H1 (cell line): ENCODE results near the gene FOXD2. TPM values are rescaled to one million over a fixed set of nuclear protein-coding genes. Genes with fewer than 3 reads are reported as not detected.

Experiments used
- CTCF ChIA-PET: fragments of 300-600 bp; sonication (Branson Sonifier 250); formaldehyde crosslinking; loops from one replicate; lab custom pipeline; 2021; ENCODE audit not compliant: partially characterized antibody; lab: Charles Lee
- POLR2A ChIA-PET: fragments of 300-600 bp; sonication (Branson Sonifier 250); formaldehyde crosslinking; loops from one replicate; lab custom pipeline; 2021; ENCODE audit warnings: inconsistent platforms; ENCODE audit not compliant: partially characterized antibody; lab: Charles Lee
- DNase-seq, 2 experiments: peaks; one replicate each; pipeline versions ENCODE4 v3.0.0 to v3.0.0-alpha.2; 2010 to 2022; ENCODE audit warnings: low spot score in 2 of 2, low read depth in 1 of 2, mixed read lengths in 1 of 2
- FAIRE-seq: peaks from 2 replicates; lab custom pipeline; 2011; peaks lifted over from hg19 to GRCh38; lab: Jason Lieb, UNC
- H2AFZ ChIP-seq: 2 replicates; pipeline ENCODE4 v1.8.1; 2012; ENCODE audit warnings: low read length, inconsistent platforms
- H2AK5ac ChIP-seq: 2 replicates; pipeline ENCODE4 v1.6.1; 2013; ENCODE audit warnings: low read depth, low read length
- H2BK120ac ChIP-seq: replicated peaks from 2 replicates; pipeline ENCODE3; 2013; ENCODE audit warnings: low read depth, low read length, inconsistent platforms
- H2BK12ac ChIP-seq: 2 replicates; pipeline ENCODE4 v1.6.1; 2013; ENCODE audit warnings: low read depth, low read length
- H2BK15ac ChIP-seq: 2 replicates; pipeline ENCODE4 v1.6.1; 2013; ENCODE audit warnings: low read length
- H2BK20ac ChIP-seq: 2 replicates; pipeline ENCODE4 v1.6.1; 2013; ENCODE audit warnings: low read length
- H2BK5ac ChIP-seq: 2 replicates; pipeline ENCODE4 v1.6.1; 2013; ENCODE audit warnings: low read depth, low read length
- H3K14ac ChIP-seq: 2 replicates; pipeline ENCODE4 v1.6.1; 2013; ENCODE audit warnings: inconsistent platforms; ENCODE audit not compliant: insufficient read length
- H3K18ac ChIP-seq: 2 replicates; pipeline ENCODE4 v1.6.1; 2013; ENCODE audit warnings: low read length; ENCODE audit errors: extremely low read depth
- H3K23ac ChIP-seq: 2 replicates; pipeline ENCODE4 v1.6.1; 2013; ENCODE audit warnings: inconsistent platforms; ENCODE audit not compliant: insufficient read length
- H3K23me2 ChIP-seq: 2 replicates; pipeline ENCODE4 v1.6.1; 2013; ENCODE audit warnings: low read depth, low read length
- H3K27ac ChIP-seq: 2 replicates; pipeline ENCODE4 v1.6.1; 2011; ENCODE audit warnings: low read depth, low read length, inconsistent platforms
- H3K27me3 ChIP-seq, 4 experiments: replicated peaks in 1 of 4; 1 replicate in 1 of 4; 2 replicates in 3 of 4; pipeline versions ENCODE4 v1.6.1 to v1.8.1; 2011 to 2013; ENCODE audit warnings: low read length in 3 of 4, mild to moderate bottlenecking in 3 of 4, inconsistent platforms in 2 of 4, mixed read lengths in 2 of 4, moderate library complexity in 1 of 4; ENCODE audit not compliant: control insufficient read depth in 3 of 4, insufficient read depth in 3 of 4; ENCODE audit errors: extremely low read depth in 1 of 4
- H3K36me3 ChIP-seq, 4 experiments: 2 replicates each; pipeline versions ENCODE4 v1.6.1 to v1.8.1; 2011 to 2013; ENCODE audit warnings: mild to moderate bottlenecking in 4 of 4, low read length in 3 of 4, moderate library complexity in 2 of 4, control low read depth in 1 of 4, inconsistent platforms in 1 of 4; ENCODE audit not compliant: insufficient read depth in 4 of 4, control insufficient read depth in 2 of 4
- H3K4ac ChIP-seq: replicated peaks from 2 replicates; pipeline ENCODE3; 2013; ENCODE audit warnings: low read length, low read depth, mixed read lengths, inconsistent platforms; ENCODE audit not compliant: insufficient read length
- H3K4me1 ChIP-seq, 4 experiments: replicated peaks in 1 of 4; 1 replicate in 1 of 4; 2 replicates in 3 of 4; pipeline versions ENCODE4 v1.6.1 to v1.8.1; 2011 to 2013; ENCODE audit warnings: low read length in 3 of 4, inconsistent platforms in 2 of 4, mixed read lengths in 1 of 4; ENCODE audit not compliant: insufficient read depth in 4 of 4, control insufficient read depth in 3 of 4
- H3K4me2 ChIP-seq, 2 experiments: 2 replicates each; pipeline versions ENCODE4 v1.6.1 to v1.8.1; 2011 to 2013; ENCODE audit warnings: low read depth in 2 of 2, low read length in 2 of 2, control low read depth in 1 of 2, inconsistent platforms in 1 of 2, mild to moderate bottlenecking in 1 of 2; ENCODE audit not compliant: insufficient read depth in 1 of 2
- H3K4me3 ChIP-seq, 4 experiments: fragments of 200-600, 300-600 bp in 1 of 4; sonication (generic), shearing (Covaris generic), sonication (Bioruptor Twin) in 1 of 4; 2 replicates each; pipeline versions ENCODE4 v1.5.1 to v1.8.1; 2011 to 2016; ENCODE audit warnings: low read length in 4 of 4, low read depth in 3 of 4, control low read depth in 2 of 4, inconsistent platforms in 2 of 4, mild to moderate bottlenecking in 2 of 4, mixed read lengths in 1 of 4, moderate library complexity in 1 of 4; ENCODE audit not compliant: insufficient read depth in 2 of 4; ENCODE audit errors: extremely low read depth in 1 of 4
- H3K56ac ChIP-seq: replicated peaks from 2 replicates; pipeline ENCODE3; 2013; ENCODE audit warnings: low read depth, mild to moderate bottlenecking, mixed read lengths, low read length, inconsistent platforms; ENCODE audit not compliant: insufficient read length
- H3K79me1 ChIP-seq: 2 replicates; pipeline ENCODE4 v1.6.1; 2013; ENCODE audit warnings: low read depth, low read length, control low read depth
- H3K79me2 ChIP-seq, 2 experiments: 2 replicates each; pipeline versions ENCODE4 v1.6.1 to v1.8.1; 2012 to 2013; ENCODE audit warnings: low read length in 2 of 2, mild to moderate bottlenecking in 2 of 2, inconsistent platforms in 1 of 2; ENCODE audit not compliant: insufficient read depth in 2 of 2, control insufficient read depth in 1 of 2
- H3K9ac ChIP-seq, 4 experiments: replicated peaks in 1 of 4; 1 replicate in 1 of 4; 2 replicates in 3 of 4; pipeline versions ENCODE4 v1.6.1 to v1.8.1; 2011 to 2013; ENCODE audit warnings: low read depth in 3 of 4, low read length in 3 of 4, control low read depth in 2 of 4, mild to moderate bottlenecking in 2 of 4, moderate library complexity in 2 of 4, inconsistent platforms in 1 of 4; ENCODE audit errors: extremely low read depth in 1 of 4
- H3K9me3 ChIP-seq, 2 experiments: 2 replicates each; pipeline versions ENCODE4 v1.6.1 to v1.8.1; 2012 to 2013; ENCODE audit warnings: mild to moderate bottlenecking in 2 of 2, moderate library complexity in 2 of 2, control low read depth in 1 of 2, inconsistent platforms in 1 of 2, low read depth in 1 of 2, low read length in 1 of 2, mixed read lengths in 1 of 2; ENCODE audit not compliant: insufficient read depth in 2 of 2
- H4K20me1 ChIP-seq, 2 experiments: replicated peaks in 1 of 2; 2 replicates each; pipeline versions ENCODE3 to v1.8.1; 2011 to 2013; ENCODE audit warnings: inconsistent platforms in 2 of 2, low read length in 2 of 2, mild to moderate bottlenecking in 1 of 2; ENCODE audit not compliant: insufficient read depth in 2 of 2, control insufficient read depth in 1 of 2
- H4K5ac ChIP-seq: 2 replicates; pipeline ENCODE4 v1.6.1; 2013; ENCODE audit warnings: low read length, low read depth, mixed read lengths, inconsistent platforms; ENCODE audit not compliant: insufficient read length
- H4K8ac ChIP-seq: 2 replicates; pipeline ENCODE4 v1.8.0; 2013; ENCODE audit warnings: mild to moderate bottlenecking, moderate library complexity, low read length, inconsistent platforms; ENCODE audit not compliant: insufficient read depth; ENCODE audit errors: extremely low read depth
- H4K91ac ChIP-seq: replicated peaks from 2 replicates; pipeline ENCODE3; 2013; ENCODE audit warnings: low read length, mixed read lengths, inconsistent platforms; ENCODE audit not compliant: insufficient read length
- CBX8 ChIP-seq: fragments of 300-800, 300-1000 bp; sonication (generic); IDR thresholded peaks from 2 replicates; pipeline ENCODE4 v1.7.1; 2016; ENCODE audit warnings: low read depth, low read length, borderline replicate concordance
- EZH2 ChIP-seq: fragments of 200-600 bp; sonication (generic); IDR thresholded peaks from 2 replicates; pipeline ENCODE4 v1.7.1; 2012; ENCODE audit warnings: low read depth, mild to moderate bottlenecking, moderate library complexity, low read length, inconsistent platforms; ENCODE audit not compliant: severe bottlenecking
- FOSL1 ChIP-seq: IDR thresholded peaks from 2 replicates; pipeline ENCODE4 v1.6.1; 2011; ENCODE audit warnings: mild to moderate bottlenecking, low read depth, low read length, moderate library complexity; ENCODE audit not compliant: insufficient read depth
- GTF2F1 ChIP-seq: IDR thresholded peaks from 2 replicates; pipeline ENCODE4 v1.6.1; 2012; ENCODE audit warnings: low read depth, low read length, improper control_type of control experiment, borderline replicate concordance
- HDAC2 ChIP-seq, 2 experiments: fragments of 300-600 bp in 1 of 2; sonication (generic) in 1 of 2; IDR thresholded peaks; 2 replicates each; pipeline ENCODE4 v1.6.1; 2011 to 2012; ENCODE audit warnings: low read depth in 2 of 2, low read length in 2 of 2, mild to moderate bottlenecking in 2 of 2, moderate library complexity in 2 of 2, borderline replicate concordance in 1 of 2, inconsistent platforms in 1 of 2
- JUN ChIP-seq: IDR thresholded peaks from 2 replicates; pipeline ENCODE4 v1.6.1; 2011; ENCODE audit warnings: low read depth, mild to moderate bottlenecking, improper control_type of control experiment, low read length
- JUND ChIP-seq: IDR thresholded peaks from 2 replicates; pipeline ENCODE4 v1.6.1; 2011; ENCODE audit warnings: mild to moderate bottlenecking, improper control_type of control experiment, low read length
- SIX5 ChIP-seq: IDR thresholded peaks from 2 replicates; pipeline ENCODE4 v1.6.1; 2011; ENCODE audit warnings: mild to moderate bottlenecking, low read depth, low read length
- TBP ChIP-seq: IDR thresholded peaks from 2 replicates; pipeline ENCODE4 v1.6.1; 2011; ENCODE audit warnings: low read depth, low read length, improper control_type of control experiment
- ZNF274 ChIP-seq: IDR thresholded peaks from 2 replicates; pipeline ENCODE4 v1.7.0; 2012; ENCODE audit warnings: low read length, borderline replicate concordance; ENCODE audit errors: extremely low read depth
- WGBS, 2 experiments: shearing (Covaris generic) in 1 of 2; methylation state at CpG; one replicate each; pipeline versions ENCODE4 v1.1.6 to v1.1.7; 2013 to 2015; ENCODE audit warnings: low lambda C conversion rate in 2 of 2, mixed read lengths in 2 of 2, inconsistent platforms in 1 of 2, low coverage in 1 of 2, missing lambda C conversion rate in 1 of 2; ENCODE audit not compliant: insufficient replicate concordance in 2 of 2, insufficient coverage in 1 of 2, insufficient read length in 1 of 2; ENCODE audit errors: extremely low coverage in 1 of 2, missing lambda C conversion rate in 1 of 2; 5-methylcytosine and 5-hydroxymethylcytosine counted together
- polyA plus RNA-seq, 7 experiments: library from polyadenylated mRNA; depleted of rRNA in 3 of 7; stranded (reverse) in 5 of 7; unstranded in 2 of 7; fragments of >200 nt in 5 of 7; fragments of 200-250 nt in 2 of 7; gene quantifications; 1 replicate in 5 of 7; 2 replicates in 1 of 7; 4 replicates in 1 of 7; pipeline versions ENCODE4 v1.2.1 to v1.2.3, GENCODE V29; 2011 to 2013; ENCODE audit warnings: missing spikeins in 2 of 7, mixed read lengths in 2 of 7
- total RNA-seq: library from RNA; stranded (reverse); fragmentation: NEBNext Ultra II Directional; extraction: Animal tissue kit (Norgen Biotek cat#: 25700); gene quantifications from 2 replicates; pipeline ENCODE4 v1.2.1, GENCODE V29; 2021
- TF ChIP-seq, protein P1 (sequence below): IDR thresholded peaks from 2 replicates; pipeline ENCODE4 v1.6.1; 2012; ENCODE audit warnings: inconsistent platforms
- TF ChIP-seq, protein P2 (sequence below): IDR thresholded peaks from 2 replicates; pipeline ENCODE4 v1.6.1; 2011; ENCODE audit warnings: low read depth, mild to moderate bottlenecking, low read length; ENCODE audit not compliant: insufficient read depth

The FOXD2 gene
- total and polyA plus RNA-seq, 2 of the 8 experiments (the other 6 are each of a cell fraction or from before 2014, with no cell fraction given): not detected

DNA sequence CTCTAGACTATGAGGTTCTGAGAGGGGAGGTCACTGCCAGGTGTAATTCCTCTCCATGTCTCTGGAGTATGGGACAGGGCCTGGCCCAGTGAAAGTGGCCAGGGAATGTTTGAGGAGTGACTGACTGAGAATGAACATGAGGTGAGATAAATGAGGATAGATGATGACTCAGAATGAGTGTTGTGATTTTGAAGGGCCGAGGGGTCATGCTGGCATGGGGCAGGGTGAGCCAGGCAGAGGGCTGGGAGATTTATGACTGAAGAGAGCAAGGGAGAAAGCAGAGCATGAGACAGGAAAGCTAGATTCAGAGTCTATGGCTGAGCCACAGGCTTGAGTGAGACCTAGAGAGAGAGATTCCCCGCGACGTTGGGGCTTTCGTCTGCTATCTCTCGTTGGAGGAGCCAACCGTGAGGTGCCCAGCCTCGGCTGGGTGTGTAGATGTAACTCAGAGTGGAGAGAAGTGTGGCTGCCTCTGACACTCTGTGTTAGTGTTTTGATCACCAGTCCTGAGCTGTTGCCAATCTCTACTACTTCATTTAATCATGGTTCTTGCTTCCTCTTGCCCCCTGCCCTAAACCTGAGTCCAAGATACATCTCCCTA is 50.1 kb downstream of the FOXD2 start:
- Histone ChIP-seq H3K4me1 (no peaks in the 10 kb centered on the region), H4K20me1 (no peaks in the 10 kb centered on the region), H2BK12ac (no peak overlapping the region), H2BK5ac (no peak overlapping the region), H4K8ac (no peak overlapping the region), H3K18ac (no peak overlapping the region), H3K36me3 (no peaks in the 10 kb centered on the region), H2AFZ (no peak overlapping the region), H2BK120ac (no peak overlapping the region), H2BK20ac (no peak overlapping the region), H2BK15ac (no peak overlapping the region), H3K4me3 (no peak overlapping the region), H4K5ac (no peak overlapping the region), H3K27me3 (peaks cover 0 to 3% (median 0%) of the 10 kb centered on the region in 4 experiments; a peak in 1 of 7 replicates), H3K4ac (no peak overlapping the region), H3K4me2 (no peak overlapping the region), H2AK5ac (no peak overlapping the region), H3K23me2 (no peaks in the 10 kb centered on the region; the same call in 1 of the 2 replicates), H3K27ac (no peak overlapping the region), H3K9ac (no peak overlapping the region), H3K56ac (no peak overlapping the region), H3K23ac (no peak overlapping the region), H3K79me2 (no peaks in the 10 kb centered on the region), H3K79me1 (no peaks in the 10 kb centered on the region), H3K9me3 (no peaks in the 10 kb centered on the region), H3K14ac (no peak overlapping the region), H4K91ac (no peak overlapping the region)
- ChIA-PET POLR2A (no interaction called here), CTCF (interaction anchor here (1.1 to 1.9 kb wide), 4 partner anchors 9 to 238 kb away, joined by 3 to 7 read pairs (median 6); no protein-coding TSS in a partner anchor)
- DNase-seq (no peak), FAIRE-seq (no peak)
- WGBS, 2 experiments: 93% methylated on average over 8 of the region's 8 CpGs; no CpG with 5 or more reads in 1 of the 2 experiments
- no peak for TF ChIP-seq CBX8
- no peak for TF ChIP-seq JUND
- no peak for TF ChIP-seq JUN
- TF ChIP-seq EZH2: no peak
- TF ChIP-seq, protein P1, sequence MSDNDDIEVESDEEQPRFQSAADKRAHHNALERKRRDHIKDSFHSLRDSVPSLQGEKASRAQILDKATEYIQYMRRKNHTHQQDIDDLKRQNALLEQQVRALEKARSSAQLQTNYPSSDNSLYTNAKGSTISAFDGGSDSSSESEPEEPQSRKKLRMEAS: no peak
- TF ChIP-seq TBP: no peak
- TF ChIP-seq, protein P2, sequence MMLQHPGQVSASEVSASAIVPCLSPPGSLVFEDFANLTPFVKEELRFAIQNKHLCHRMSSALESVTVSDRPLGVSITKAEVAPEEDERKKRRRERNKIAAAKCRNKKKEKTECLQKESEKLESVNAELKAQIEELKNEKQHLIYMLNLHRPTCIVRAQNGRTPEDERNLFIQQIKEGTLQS: no peak
- no peak for TF ChIP-seq SIX5
- no peak for TF ChIP-seq GTF2F1
- no peak for TF ChIP-seq FOSL1
- TF ChIP-seq HDAC2 (IDR thresholded peaks at IDR 0.05; ENCODE audit: borderline replicate concordance in 1 of 2, low read depth in 2 of 2, low read length in 2 of 2): no peak
- TF ChIP-seq ZNF274: no peak
